Stimulated activated CD4-positive, alpha-beta T cell treated with anti-CD3 and anti-CD28 coated beads, TNF-alpha, amount 100 ng/mL, for 48 hours (primary cell): ENCODE results near the gene FBXO31.

Source experiments
- DNase-seq, 3 donors: peaks; one replicate each; pipeline ENCODE4 v3.0.0-alpha.2; 2020; ENCODE audit warnings: low read depth in 3 of 3

The FBXO31 gene, protein sequence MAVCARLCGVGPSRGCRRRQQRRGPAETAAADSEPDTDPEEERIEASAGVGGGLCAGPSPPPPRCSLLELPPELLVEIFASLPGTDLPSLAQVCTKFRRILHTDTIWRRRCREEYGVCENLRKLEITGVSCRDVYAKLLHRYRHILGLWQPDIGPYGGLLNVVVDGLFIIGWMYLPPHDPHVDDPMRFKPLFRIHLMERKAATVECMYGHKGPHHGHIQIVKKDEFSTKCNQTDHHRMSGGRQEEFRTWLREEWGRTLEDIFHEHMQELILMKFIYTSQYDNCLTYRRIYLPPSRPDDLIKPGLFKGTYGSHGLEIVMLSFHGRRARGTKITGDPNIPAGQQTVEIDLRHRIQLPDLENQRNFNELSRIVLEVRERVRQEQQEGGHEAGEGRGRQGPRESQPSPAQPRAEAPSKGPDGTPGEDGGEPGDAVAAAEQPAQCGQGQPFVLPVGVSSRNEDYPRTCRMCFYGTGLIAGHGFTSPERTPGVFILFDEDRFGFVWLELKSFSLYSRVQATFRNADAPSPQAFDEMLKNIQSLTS

DNA sequence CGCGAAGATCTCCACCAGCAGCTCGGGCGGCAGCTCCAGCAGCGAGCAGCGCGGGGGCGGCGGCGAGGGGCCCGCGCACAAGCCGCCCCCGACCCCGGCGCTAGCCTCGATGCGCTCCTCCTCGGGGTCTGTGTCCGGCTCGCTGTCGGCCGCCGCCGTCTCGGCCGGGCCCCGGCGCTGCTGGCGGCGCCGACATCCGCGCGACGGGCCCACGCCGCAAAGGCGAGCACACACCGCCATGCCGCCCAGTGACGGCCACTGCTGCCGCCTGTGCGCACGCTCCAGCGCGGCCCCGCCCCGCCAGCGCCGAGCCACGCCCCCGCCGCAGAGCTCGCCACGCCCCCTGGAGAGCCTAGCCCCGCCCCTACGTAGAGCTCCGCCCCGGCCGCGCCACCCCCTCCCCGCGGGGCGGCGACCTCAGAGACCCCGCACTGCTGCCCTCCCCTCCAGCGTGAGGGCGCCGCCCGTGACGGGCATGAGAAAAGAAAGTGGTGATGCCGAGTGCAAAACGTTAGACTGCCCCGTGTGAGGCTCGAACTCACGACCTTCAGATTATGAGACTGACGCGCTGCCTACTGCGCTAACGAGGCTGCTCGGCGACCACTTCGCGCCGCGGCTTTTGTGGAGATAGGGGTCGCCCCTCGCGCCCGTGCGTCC, at the start of gene FBXO31:
FBXO31 (minus strand) TSS at position 272 of the 657 bp plus-strand sequence; CDS start at position 240, 32 bp downstream.
- peak; percentile 85 to 88 (median 86) for DNase-seq

DNA sequence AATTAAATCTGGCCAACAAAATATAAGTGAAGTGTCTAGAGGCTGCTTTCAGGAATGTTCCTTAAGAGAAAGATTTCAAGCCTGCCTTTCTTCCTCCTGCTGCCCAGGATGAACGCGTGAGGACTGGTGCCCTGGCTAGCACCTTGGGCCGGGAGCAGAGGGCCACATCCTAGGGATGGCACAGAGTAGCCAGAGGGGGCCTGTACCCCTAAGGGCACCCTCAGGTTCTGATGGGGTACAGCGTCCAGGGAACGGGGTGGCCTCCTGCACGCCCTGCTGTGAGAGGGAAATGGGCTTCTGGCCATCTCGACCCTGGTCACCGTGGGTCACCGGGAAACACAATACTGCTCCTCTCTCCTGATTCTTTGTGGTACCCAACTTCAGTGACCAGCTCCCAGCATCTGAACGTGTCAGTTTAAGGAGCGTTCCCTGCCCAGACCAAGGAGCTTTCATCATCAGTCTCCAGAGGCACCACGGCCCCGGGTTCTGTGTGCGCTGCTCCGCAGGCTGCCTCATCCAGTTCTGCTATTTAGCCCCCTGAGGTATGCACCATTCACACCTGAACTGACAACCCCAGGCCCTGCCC, 48.8 kb upstream of the FBXO31 start:
- no peak for DNase-seq

DNA sequence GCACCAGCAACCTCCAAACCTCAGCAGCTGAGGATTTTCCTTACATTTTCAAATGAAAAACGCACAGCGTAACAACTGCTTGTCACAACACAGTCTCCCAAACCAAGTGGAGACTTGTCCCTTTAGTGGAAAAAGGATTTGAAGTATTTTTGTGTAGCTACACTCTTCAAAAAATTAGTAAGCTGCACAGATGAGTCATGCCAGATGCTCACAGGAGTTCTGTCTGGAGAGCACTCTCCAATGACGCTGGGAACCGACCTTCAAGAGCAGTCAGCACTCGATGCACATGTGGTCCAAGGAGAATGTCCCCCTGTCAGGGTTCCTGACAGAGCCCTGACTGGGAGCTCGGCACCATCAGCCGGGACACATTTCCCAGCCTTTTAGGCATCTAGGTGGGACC, 48.4 kb upstream of the FBXO31 start:
- DNase-seq: no peak

DNA sequence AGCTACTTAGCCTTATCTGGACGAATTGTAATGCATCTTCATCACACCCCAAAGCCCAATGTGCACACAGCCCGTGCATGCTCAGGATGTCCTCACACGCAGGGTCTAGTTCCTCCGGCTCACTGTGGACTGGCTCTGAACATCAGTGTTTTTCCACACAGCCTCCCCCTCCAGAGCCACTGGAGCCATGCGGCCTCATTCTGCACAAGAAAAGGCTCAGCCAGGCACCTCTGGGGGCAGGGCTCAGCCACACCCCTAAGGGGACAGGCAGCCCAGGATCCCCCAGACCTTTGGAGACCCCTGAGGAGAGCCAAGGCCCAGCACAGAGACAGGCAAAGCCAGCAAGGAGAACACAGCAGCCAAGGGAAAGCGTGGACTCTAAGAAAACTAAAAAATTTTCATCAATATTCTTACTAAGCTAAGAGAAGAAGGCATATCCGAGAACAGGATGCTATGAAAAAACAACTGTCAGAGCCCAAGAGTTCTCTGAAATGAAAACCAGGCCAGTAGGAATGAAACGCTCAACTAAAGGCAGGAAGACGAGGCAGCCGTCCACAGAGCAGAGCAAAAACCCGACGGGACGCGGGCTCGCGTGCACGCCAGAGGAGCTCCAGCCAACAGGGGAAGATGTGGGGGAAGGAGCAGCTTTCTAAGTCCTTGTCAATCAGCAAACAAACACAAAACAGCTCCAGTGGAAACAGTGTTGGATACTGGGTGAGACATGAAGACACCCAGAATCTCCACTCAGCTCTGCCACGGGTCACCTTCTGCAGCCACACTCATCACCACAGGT, 43.0 kb upstream of the FBXO31 start:
- DNase-seq: no peak

DNA sequence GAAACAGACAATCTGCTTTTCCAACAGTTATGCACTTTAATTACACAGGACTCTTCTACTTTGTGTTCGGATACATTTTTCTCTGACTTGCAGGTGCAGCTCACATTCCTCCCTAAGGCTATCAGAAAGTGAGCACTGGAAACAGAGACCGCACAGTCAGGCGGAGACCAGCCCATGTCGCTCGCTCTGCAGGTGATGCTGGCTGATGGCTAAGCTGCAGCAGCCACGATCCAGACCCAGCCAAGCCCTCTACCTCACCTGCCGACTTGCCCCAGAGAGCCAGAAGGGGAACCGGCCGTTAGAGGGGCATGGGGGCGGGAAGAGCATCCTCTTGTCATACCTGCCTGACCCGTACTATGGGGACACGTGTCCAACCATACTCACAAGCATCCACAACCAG, 42.4 kb upstream of the FBXO31 start:
- DNase-seq: no peak

DNA sequence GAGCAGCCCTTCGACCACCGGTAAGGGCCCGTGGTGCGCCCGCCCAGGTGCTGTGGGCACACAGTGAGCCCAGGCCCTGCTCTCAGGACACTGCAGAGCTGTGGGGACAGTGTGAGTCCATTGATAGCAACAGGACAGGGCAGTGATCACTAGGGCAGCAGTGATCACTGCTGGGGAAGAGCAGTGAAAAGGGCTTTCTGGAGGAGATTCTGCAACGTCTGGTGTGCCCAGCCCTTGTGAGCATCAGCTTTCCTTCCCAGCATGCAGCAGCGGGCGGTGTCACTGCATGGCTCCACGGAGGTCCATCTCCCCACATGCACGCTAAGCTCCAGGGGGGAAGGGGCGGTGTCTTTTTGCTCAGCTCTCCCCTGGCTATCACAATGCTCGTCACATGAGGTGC, 40.7 kb upstream of the FBXO31 start:
- no peak for DNase-seq

DNA sequence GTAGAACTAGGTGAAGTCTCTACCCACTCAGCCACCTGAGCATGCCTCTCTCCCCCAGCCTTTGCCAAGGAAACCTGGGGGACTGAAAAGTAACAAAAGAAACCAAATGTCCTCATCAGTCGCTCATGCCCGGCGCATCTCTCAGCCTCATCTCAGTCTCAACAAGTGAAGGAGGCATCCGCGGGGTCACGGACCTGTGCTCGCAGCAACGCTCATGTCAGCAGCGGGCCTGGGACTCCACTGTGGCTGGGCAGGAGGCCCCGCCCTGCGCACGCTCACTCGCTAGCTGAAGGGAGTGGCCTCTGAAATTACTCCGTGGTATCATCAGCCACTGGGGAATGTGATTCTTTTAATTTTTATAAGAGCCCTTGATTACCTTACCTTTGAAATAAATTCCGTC, 39.9 kb upstream of the FBXO31 start:
- no peak for DNase-seq

DNA sequence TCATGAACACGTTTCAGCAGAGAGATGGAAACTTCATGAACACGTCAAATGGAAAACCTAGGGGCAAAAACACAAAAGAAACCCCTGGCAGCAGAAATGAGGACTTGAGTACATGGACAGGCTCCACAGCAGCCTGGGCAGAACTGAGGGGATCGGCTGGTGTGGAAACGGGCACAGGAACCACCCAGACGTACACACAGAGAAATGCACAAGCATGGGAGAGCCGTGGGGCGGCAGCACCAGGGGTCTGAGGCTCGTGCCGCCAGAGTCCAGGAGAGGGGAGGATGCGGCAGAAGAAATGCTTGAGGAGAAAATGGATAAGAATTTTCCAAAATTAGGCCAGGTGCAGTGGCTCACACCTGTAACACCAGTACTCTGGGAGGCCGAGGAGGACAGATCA, 38.5 kb upstream of the FBXO31 start:
- no peak for DNase-seq

DNA sequence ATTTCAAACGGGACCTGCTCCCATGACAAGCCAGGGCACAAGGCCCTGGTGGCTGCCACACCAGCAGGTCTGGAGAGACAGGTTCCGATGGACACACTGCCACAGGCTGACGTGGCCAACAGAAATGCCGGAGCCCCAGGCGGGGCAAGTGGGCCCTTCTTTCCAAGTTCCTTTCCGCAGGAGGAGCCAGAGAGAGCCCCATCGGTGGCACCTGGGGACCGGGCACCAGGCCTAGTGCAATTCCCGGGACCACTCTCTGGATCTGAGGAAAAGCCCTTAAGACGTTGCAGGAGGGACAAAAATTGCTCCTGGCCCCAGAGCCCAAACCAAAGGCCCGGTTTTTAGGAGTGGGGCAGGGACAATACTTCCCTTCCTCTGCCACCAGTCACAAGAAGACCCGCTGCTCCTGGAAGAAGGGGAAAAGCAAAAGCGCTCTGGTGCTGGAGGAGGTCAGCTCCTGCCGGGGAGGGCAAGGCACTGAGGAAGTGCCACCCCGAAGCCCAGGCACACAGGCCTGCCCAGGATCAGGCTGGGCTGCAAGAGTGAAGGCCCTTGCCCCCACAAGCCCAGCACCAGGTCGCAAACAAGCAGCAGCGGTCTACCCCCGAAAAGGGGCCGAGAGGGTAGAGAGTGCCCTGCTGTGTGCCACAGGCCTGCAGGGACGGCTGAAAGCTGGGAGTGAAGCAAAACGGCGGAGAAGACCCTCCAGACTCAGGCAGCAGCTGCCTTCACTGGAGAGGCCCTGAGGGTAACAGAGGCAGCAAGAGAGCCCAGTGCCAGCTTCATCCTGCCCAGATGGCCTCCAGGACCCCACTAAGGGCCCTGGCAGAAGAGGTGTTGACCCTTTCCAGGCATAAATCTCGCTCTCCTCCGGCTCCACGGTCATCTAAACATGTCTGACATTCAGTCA, 37.7 kb upstream of the FBXO31 start:
- no peak for DNase-seq

DNA sequence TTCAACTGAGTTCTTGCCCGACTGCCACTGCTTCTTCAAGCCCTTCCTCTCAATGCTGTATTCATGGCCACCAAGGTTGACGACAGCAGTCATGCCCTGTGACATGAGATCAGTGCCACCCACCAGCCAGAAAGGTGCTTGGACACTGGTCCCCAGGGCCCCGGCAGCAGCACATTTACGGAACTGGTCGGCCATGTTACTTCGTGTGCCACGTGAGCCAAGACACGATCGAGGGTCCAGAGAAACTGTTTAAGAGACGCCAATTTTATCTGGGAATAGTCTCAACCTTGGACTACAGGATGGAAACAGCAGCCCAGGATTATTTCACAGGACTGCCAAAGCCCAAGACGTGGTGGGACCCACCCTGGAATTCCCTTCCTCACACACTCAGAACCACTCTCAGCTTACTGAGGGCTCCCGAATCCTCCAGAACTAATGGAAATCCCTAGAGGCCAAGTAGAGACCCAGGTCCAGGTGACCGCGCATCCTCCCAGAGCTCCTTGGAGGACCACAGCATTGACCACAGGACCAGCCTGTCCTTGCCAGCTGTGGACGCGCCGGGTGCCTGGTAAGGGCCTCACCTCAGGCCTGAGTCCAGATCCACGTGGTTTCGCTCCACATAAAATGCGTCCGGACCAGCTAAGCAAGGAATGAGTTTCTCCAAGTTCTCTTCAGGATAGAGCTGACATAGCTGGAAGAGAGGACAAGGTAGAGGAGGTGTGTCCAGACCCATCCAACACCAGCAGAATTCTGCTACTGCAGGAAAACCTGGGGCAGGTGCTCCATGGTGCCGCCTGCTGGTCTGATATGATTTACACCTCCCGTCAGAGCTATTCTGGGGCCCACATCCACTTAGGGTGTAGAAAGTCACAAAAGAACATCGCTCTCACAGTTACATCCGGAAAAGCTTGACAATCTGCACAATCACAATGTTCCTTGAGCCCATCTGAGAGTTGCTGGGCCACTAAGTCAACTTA, 36.7 kb upstream of the FBXO31 start:
- DNase-seq: no peak

DNA sequence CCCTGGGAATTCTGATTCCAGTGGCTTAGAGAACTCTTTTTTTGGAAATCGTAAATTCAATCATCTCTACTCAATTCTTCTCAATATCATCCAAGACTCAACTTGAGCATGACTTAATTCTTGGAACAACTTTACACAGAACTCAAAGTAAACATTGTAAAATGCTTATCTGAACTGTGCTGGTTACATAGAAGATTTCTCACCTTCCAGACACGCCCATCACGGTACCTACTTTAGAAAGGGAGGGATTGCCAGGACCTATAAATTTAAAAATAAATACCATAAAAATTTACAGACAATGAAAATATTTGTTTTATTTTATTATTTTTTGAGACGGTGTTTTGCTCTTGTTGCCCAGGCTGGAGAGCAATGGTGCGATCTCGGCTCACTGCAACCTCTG, 35.1 kb upstream of the FBXO31 start:
- DNase-seq: no peak

DNA sequence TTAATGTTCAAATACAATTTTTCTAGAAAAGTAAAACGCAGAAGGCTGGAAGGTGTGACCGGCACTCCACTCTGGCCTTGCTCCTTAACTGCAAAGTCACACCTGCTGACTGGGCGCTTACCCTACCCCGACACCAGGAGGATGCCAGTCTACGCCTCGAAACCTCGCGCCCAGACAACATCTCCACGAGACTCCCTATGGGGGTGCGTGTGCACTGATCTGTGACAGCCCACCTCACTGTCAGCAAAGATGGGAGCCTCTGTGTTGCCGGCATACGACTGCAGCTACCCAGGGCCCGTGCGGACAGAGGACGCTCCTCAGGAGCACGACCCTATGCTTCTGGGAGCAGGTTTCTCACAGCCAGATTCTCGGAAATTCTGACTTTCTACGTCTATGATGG, 34.6 kb upstream of the FBXO31 start:
- no peak for DNase-seq

DNA sequence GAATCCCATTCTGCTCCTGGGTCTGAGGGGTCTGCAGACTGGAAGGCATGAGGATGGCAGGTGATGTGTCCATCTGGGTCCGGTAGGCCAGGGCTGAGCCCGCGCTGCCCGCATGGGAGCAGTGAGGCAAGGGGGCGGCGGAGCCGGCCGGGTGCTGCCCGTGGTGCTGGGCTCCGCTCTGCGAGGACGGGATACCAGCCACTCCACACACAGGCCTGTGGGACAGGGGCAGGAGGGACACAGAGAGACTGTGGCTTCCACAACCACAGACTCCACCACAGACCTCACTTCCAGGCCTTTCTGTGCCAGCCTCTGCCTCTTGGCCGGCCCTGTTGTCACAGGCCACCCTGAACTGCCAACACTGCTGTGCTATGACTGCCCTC, 33.9 kb upstream of the FBXO31 start:
- no peak for DNase-seq

DNA sequence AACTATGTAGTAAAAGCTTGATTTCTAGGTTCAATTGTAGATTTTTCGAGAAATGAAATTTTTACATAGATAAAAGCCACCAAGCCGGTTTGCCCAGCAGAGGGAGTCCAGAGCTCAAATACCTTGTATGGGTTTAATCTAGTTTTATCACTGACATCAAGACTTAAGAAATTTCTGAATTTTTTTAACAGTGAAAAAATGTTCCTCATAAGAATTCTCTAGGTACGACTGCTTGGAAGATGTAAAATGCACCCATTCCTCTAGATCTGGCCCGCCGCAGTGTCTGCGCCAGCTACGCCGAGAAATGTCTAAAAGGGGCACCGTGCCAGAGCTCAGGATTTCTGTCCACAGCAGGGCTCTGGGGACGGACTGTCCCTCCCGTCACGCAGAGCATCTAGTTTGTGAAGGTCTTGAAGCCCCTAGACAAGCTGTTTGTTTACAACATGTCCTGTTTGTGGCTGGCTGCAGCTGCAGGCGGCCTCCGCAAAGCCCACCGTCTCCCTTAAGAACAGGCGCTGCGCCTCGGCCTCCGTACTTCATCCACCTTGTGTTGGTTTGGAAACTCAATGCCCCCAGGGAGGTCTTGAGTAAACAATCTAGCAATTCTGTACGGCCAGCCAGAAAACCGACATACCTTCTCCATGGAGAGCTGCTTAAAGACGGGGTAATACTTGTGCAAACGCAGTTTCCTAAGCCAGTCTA, 33.4 kb upstream of the FBXO31 start:
- no peak for DNase-seq

DNA sequence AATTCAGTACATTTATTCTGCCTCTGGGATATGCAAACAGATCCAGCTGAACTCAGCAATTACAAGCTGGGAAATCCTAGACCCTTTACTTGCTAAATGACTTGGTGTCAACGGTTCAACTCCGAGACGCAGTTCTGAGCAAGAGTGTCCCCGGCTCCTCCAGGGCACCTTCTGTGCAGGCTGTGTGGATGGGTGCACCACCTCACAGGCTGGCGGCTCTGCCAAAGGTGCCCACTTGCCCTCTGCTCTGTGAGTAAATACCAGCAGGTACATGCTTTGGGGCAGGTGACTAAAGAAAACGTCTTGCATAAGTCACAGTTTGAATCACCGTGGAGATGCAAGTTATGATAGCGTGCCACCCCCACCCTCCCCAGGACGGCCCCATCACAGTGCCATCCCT, 31.9 kb upstream of the FBXO31 start:
- DNase-seq: no peak

DNA sequence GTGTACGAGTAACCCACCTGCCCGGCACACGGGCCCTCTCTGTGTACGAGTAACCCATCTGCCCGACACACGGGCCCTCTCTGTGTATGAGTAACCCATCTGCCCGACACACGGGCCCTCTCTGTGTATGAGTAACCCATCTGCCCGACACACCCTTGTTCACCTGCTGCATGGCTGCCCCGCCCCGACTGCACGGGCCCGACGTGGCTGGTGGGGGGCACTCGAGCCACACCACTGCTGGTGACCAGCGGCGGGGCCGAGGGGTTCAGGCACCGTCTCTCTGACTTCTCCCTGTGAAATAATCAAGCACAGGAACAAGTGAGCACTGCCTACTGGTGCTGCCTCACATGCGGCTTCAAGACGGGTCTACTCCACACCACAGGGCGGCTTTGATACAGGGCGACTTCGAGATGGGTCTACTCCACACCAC, 30.7 kb upstream of the FBXO31 start:
- DNase-seq: no peak

DNA sequence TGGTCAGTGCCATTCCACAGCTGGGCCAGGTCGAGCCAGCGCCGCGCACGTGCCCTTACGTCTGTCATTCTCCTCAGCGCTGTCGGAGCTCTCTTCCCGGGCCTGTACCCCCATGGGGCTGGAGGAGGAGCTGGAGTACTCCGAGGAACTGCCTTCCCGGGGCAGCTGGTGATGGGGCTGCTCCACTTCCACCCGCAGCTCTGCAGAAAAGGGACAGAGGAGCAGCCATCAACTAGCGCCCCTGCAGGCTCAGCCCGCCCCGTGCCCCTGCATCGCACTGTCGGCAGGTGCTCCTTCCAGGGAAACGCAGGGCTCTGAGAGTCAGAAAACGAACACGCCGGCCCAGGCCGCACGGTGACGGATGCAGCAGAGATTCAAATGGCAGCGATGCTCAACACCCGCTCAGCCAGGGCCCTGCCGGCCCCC, 29.4 kb upstream of the FBXO31 start:
- DNase-seq: no peak

DNA sequence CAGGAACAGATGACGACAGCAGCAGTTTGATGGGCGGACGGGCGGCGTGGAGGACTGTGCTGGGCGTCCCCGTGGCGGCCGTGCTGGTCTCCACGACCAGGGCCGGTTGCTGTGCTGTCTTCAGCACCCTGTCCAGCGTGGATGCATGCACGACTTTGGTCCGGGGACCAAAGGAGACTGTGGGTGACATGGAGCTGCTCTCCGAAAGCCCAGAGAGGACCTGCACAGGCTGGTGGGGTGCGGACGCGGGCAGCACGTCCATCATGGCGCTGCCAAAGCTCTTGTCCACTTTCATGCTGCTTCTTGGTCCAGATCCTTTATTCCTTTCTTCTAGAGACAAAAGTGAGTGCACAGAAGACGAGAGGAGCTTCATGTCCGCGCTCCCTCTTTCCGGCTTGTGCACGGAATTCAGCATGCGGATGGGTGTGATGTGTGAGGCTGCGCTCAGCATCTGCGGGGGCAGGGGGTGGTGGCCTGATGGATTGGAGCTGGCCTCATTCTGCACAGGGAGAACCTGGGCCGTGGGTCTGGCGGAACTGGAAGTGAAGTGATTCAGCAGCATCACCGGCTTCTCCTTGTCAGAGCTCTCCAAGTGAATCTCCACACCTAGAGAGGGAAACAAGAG, 28.9 kb upstream of the FBXO31 start:
- no peak for DNase-seq
